H9 (cell line): Measurements from ENCODE around the gene NCF2. TPM values are rescaled to one million over a fixed set of nuclear protein-coding genes. Genes with fewer than 3 reads are reported as not detected.
A peak's percentile ranks its signal among the peaks of the same experiment; 100 is the strongest.

Experiments
- DNase-seq: peaks from one replicate; pipeline ENCODE4 v3.0.0-alpha.2; 2017
- H2AFZ ChIP-seq: one replicate; pipeline ENCODE4 v1.6.1; 2013; ENCODE audit warnings: mild to moderate bottlenecking, low read length, control low read depth, moderate library complexity
- H2AK5ac ChIP-seq: 2 replicates; pipeline ENCODE4 v1.6.1; 2013; ENCODE audit warnings: low read length, control low read depth, mixed read lengths; ENCODE audit not compliant: insufficient read length
- H2BK120ac ChIP-seq: one replicate; pipeline ENCODE4 v1.6.1; 2013; ENCODE audit warnings: low read depth, mild to moderate bottlenecking, low read length, control low read depth, inconsistent platforms; ENCODE audit not compliant: poor library complexity, severe bottlenecking
- H2BK12ac ChIP-seq: 2 replicates; pipeline ENCODE4 v1.6.1; 2013; ENCODE audit warnings: low read length, control low read depth, mixed read lengths, low read depth; ENCODE audit not compliant: insufficient read length
- H2BK15ac ChIP-seq: 2 replicates; pipeline ENCODE4 v1.6.1; 2013; ENCODE audit warnings: low read depth, low read length, control low read depth
- H2BK20ac ChIP-seq: one replicate; pipeline ENCODE4 v1.6.1; 2013; ENCODE audit warnings: low read depth, mild to moderate bottlenecking, low read length, control low read depth, inconsistent platforms; ENCODE audit not compliant: poor library complexity, severe bottlenecking
- H2BK5ac ChIP-seq: 2 replicates; pipeline ENCODE4 v1.6.1; 2013; ENCODE audit warnings: low read length, control low read depth, mixed read lengths; ENCODE audit not compliant: insufficient read length
- H3K14ac ChIP-seq: 2 replicates; pipeline ENCODE4 v1.6.1; 2013; ENCODE audit warnings: low read length, control low read depth; ENCODE audit not compliant: insufficient read depth
- H3K18ac ChIP-seq: 2 replicates; pipeline ENCODE4 v1.6.1; 2013; ENCODE audit warnings: low read depth, mild to moderate bottlenecking, mixed read lengths, low read length, control low read depth; ENCODE audit not compliant: insufficient read length
- H3K23ac ChIP-seq: 2 replicates; pipeline ENCODE4 v1.6.1; 2013; ENCODE audit warnings: low read length, control low read depth, mixed read lengths, low read depth; ENCODE audit not compliant: insufficient read length
- H3K23me2 ChIP-seq: 2 replicates; pipeline ENCODE4 v1.6.1; 2013; ENCODE audit warnings: low read depth, mild to moderate bottlenecking, mixed read lengths, low read length, control low read depth; ENCODE audit not compliant: insufficient read length, poor library complexity, severe bottlenecking
- H3K27ac ChIP-seq: 2 replicates; pipeline ENCODE4 v1.5.1; 2013; ENCODE audit warnings: low read length, control low read depth, mixed read lengths, low read depth; ENCODE audit not compliant: insufficient read length
- H3K27me3 ChIP-seq: 2 replicates; pipeline ENCODE4 v1.6.1; 2013; ENCODE audit warnings: low read length, control low read depth, inconsistent platforms; ENCODE audit not compliant: insufficient read depth
- H3K4ac ChIP-seq: 2 replicates; pipeline ENCODE4 v1.6.1; 2013; ENCODE audit warnings: low read depth, mild to moderate bottlenecking, control low read depth, inconsistent platforms, low read length, moderate library complexity
- H3K4me1 ChIP-seq: 2 replicates; pipeline ENCODE4 v1.6.1; 2013; ENCODE audit warnings: low read length, control low read depth, inconsistent platforms; ENCODE audit not compliant: insufficient read depth
- H3K4me2 ChIP-seq: 2 replicates; pipeline ENCODE4 v1.6.1; 2013; ENCODE audit warnings: low read length, control low read depth, mixed read lengths; ENCODE audit not compliant: insufficient read length, insufficient read depth
- H3K56ac ChIP-seq: 2 replicates; pipeline ENCODE4 v1.6.1; 2013; ENCODE audit warnings: low read depth, mild to moderate bottlenecking, mixed read lengths, low read length, control low read depth; ENCODE audit not compliant: insufficient read length
- H3K79me1 ChIP-seq: 2 replicates; pipeline ENCODE4 v1.6.1; 2013; ENCODE audit warnings: low read depth, mild to moderate bottlenecking, moderate library complexity, low read length, control low read depth, inconsistent platforms; ENCODE audit not compliant: insufficient read depth, poor library complexity, severe bottlenecking
- H3K79me2 ChIP-seq: 2 replicates; pipeline ENCODE4 v1.6.1; 2013; ENCODE audit warnings: low read length, control low read depth, inconsistent platforms; ENCODE audit not compliant: insufficient read depth
- H3K9ac ChIP-seq: 2 replicates; pipeline ENCODE4 v1.6.1; 2013; ENCODE audit warnings: low read length, control low read depth, mixed read lengths; ENCODE audit not compliant: insufficient read length; ENCODE audit errors: extremely low read depth
- H3K9me3 ChIP-seq: one replicate; pipeline ENCODE4 v1.6.1; 2013; ENCODE audit warnings: low read depth, low read length, inconsistent platforms; ENCODE audit not compliant: control insufficient read depth
- H3T11ph ChIP-seq: one replicate; pipeline ENCODE4 v1.6.1; 2013; ENCODE audit warnings: mild to moderate bottlenecking, low read length, control low read depth, inconsistent platforms
- H4K20me1 ChIP-seq: one replicate; pipeline ENCODE4 v1.6.1; 2013; ENCODE audit not compliant: control insufficient read depth, insufficient read length, insufficient read depth
- H4K5ac ChIP-seq: 2 replicates; pipeline ENCODE4 v1.6.1; 2013; ENCODE audit warnings: low read depth, mild to moderate bottlenecking, mixed read lengths, low read length, control low read depth; ENCODE audit not compliant: insufficient read length
- H4K8ac ChIP-seq: replicated peaks from 2 replicates; pipeline ENCODE4 v1.6.1; 2013; ENCODE audit warnings: low read length, control low read depth, mixed read lengths, low read depth; ENCODE audit not compliant: insufficient read length
- H4K91ac ChIP-seq: 2 replicates; pipeline ENCODE4 v1.6.1; 2013; ENCODE audit warnings: low read depth, mild to moderate bottlenecking, moderate library complexity, mixed read lengths, low read length, control low read depth; ENCODE audit not compliant: insufficient read length
- H3K27ac Mint-ChIP-seq, 3 experiments: 2 replicates in 2 of 3; 3 replicates in 1 of 3; pipeline ENCODE4 v1.8.0; 2020 to 2021; ENCODE audit warnings: mixed read lengths in 3 of 3, mild to moderate bottlenecking in 1 of 3, moderate library complexity in 1 of 3
- H3K27me3 Mint-ChIP-seq: 2 replicates; pipeline ENCODE4 v1.8.0; 2021; ENCODE audit warnings: low read depth, mild to moderate bottlenecking, moderate library complexity, mixed read lengths
- H3K36me3 Mint-ChIP-seq, 3 experiments: 2 replicates in 2 of 3; 3 replicates in 1 of 3; pipeline ENCODE4 v1.8.0; 2020 to 2021; ENCODE audit warnings: low read depth in 3 of 3, mixed read lengths in 3 of 3; ENCODE audit not compliant: insufficient read depth in 1 of 3
- H3K4me1 Mint-ChIP-seq, 2 experiments: 2 replicates each; pipeline ENCODE4 v1.8.0; 2020; ENCODE audit warnings: mixed read lengths in 2 of 2
- H3K4me3 Mint-ChIP-seq, 2 experiments: 2 replicates in 1 of 2; 3 replicates in 1 of 2; pipeline ENCODE4 v1.8.0; 2020 to 2021; ENCODE audit warnings: mild to moderate bottlenecking in 2 of 2, mixed read lengths in 2 of 2, moderate library complexity in 1 of 2
- H3K9me3 Mint-ChIP-seq, 2 experiments: 2 replicates in 1 of 2; 3 replicates in 1 of 2; pipeline ENCODE4 v1.8.0; 2020; ENCODE audit warnings: mild to moderate bottlenecking in 2 of 2, mixed read lengths in 2 of 2, moderate library complexity in 1 of 2
- WGBS: extraction: QIAGEN DNeasy Blood & Tissue Kit; methylation state at CpG from one replicate; pipeline ENCODE4 v1.1.7; 2013; ENCODE audit warnings: missing lambda C conversion rate, low lambda C conversion rate, mixed read lengths; ENCODE audit not compliant: insufficient read length; ENCODE audit errors: extremely low coverage; 5-methylcytosine and 5-hydroxymethylcytosine counted together
- total RNA-seq: library from RNA; stranded (reverse); gene quantifications from 2 replicates; pipeline ENCODE4 v1.2.1, GENCODE V29; 2021
- TF ChIP-seq, protein P1 (sequence below): fragments of 200-600 bp; sonication (generic); conservative IDR thresholded peaks from 3 replicates; pipeline ENCODE4 v1.8.0; 2021; ENCODE audit warnings: antibody characterized with exemption, mild to moderate bottlenecking

Gene NCF2
- total RNA-seq, 1 experiment from 2014 or later = not detected

DNA sequence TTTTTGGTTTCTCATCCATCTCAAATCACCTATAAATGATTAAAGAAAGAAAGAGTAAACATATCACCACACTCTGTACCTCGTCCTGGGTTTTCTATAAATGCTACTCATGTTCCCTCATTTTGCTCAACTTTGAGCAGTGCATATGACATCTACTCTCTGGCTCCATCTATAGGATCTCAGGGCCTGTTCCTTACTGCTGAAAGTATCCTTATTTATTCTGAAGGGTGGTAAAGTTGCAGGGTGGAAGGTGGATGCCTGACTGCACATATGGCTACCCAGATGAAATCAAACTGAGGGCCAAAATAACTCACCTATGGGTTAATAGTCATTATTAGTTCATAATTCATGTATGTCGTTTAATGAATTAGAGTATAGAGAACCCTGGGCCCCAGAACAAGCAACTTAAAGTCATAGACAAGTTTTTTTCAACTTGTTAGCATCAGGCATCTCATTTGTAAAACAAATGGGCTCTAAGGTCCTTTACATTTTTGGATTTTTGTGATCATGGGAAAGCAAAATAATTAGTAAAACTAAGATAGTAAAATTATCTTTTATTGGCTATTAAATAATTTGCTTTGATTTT, 46.5 kb downstream of the NCF2 start:
- Histone ChIP-seq H3T11ph (no peak overlapping the region), H4K91ac (no peak overlapping the region), H3K23me2 (no peaks in the 10 kb centered on the region), H3K56ac (no peak overlapping the region), H3K23ac (no peak overlapping the region), H3K18ac (no peak overlapping the region), H3K4ac (no peak overlapping the region), H2BK5ac (no peak overlapping the region), H2BK120ac (no peak overlapping the region), H2AK5ac (no peak overlapping the region), H3K79me1 (no peaks in the 10 kb centered on the region), H3K9me3 (no peaks in the 10 kb centered on the region), H3K4me1 (peaks cover 2% of the 10 kb centered on the region; the same call in 1 of the 2 replicates), H3K14ac (no peak overlapping the region), H2AFZ (no peak overlapping the region), H3K27me3 (no peaks in the 10 kb centered on the region), H2BK12ac (no peak overlapping the region), H4K20me1 (no peaks in the 10 kb centered on the region), H3K79me2 (no peaks in the 10 kb centered on the region), H4K8ac (no peak overlapping the region), H2BK15ac (no peak overlapping the region), H3K9ac (no peak overlapping the region), H3K4me2 (no peak overlapping the region), H4K5ac (no peak overlapping the region), H3K27ac (no peak overlapping the region), H2BK20ac (no peak overlapping the region)
- WGBS = no CpG with 5 or more reads among the region's 2 CpGs
- H3K27ac Mint-ChIP-seq = peak overlapping the region in 1 of 3 experiments; percentile 84; a peak in 1 of 7 replicates
- TF ChIP-seq, protein P1, sequence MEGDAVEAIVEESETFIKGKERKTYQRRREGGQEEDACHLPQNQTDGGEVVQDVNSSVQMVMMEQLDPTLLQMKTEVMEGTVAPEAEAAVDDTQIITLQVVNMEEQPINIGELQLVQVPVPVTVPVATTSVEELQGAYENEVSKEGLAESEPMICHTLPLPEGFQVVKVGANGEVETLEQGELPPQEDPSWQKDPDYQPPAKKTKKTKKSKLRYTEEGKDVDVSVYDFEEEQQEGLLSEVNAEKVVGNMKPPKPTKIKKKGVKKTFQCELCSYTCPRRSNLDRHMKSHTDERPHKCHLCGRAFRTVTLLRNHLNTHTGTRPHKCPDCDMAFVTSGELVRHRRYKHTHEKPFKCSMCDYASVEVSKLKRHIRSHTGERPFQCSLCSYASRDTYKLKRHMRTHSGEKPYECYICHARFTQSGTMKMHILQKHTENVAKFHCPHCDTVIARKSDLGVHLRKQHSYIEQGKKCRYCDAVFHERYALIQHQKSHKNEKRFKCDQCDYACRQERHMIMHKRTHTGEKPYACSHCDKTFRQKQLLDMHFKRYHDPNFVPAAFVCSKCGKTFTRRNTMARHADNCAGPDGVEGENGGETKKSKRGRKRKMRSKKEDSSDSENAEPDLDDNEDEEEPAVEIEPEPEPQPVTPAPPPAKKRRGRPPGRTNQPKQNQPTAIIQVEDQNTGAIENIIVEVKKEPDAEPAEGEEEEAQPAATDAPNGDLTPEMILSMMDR = peak; percentile 73
- no peak for DNase-seq
- peaks cover 26 to 73% (median 58%) of the 10 kb centered on the region in 3 experiments; a peak in 6 of 7 replicates for H3K36me3 Mint-ChIP-seq
- no peaks in the 10 kb centered on the region for H3K27me3 Mint-ChIP-seq
- H3K4me1 Mint-ChIP-seq = peaks cover 30 to 36% of the 10 kb centered on the region in 2 experiments
- no peaks in the 10 kb centered on the region for H3K9me3 Mint-ChIP-seq
- H3K4me3 Mint-ChIP-seq = no peak overlapping the region
